DND-41 (cell line): ENCODE data around the gene GPR137B.

Experiments
- CTCF ChIP-seq: IDR thresholded peaks from 2 replicates; pipeline ENCODE4 v1.5.1; 2012; ENCODE audit warnings: borderline replicate concordance, low read length, moderate library complexity, mild to moderate bottlenecking; ENCODE audit not compliant: poor library complexity, severe bottlenecking; ENCODE audit errors: extremely low read depth
- EZH2 ChIP-seq: IDR thresholded peaks from 3 replicates; pipeline ENCODE4 v1.6.1; 2012; ENCODE audit warnings: borderline replicate concordance, low read depth, mild to moderate bottlenecking, moderate library complexity, low read length, inconsistent platforms; ENCODE audit not compliant: severe bottlenecking

GRCh38 chr1:236139495-236139894, 2.8 kb upstream of the GPR137B start:
- TF ChIP-seq CTCF (no peak), EZH2 (no peak)
